ENCODE data around the gene UCP2.
A peak's percentile ranks its signal among the peaks of the same experiment; 100 is the strongest.

The UCP2 gene

GRCh38 chr11:73982595-73982989 is at the start of gene UCP2:
Gene UCP2, minus strand, starts transcription at chr11:73982843. Its CDS starts 4,465 bp downstream, at chr11:73978378.
- DNase-seq, result peak; percentile 85

GRCh38 chr11:74030723-74031676 is 48.4 kb upstream of the UCP2 start:
- DNase-seq, result no peak

- no peak for DNase-seq
These were observed 43.0 kb upstream of the UCP2 start for GRCh38 chr11:74025467-74026166.

- no peak for DNase-seq
These were observed 41.8 kb upstream of the UCP2 start for GRCh38 chr11:74024261-74025029.

- DNase-seq, result no peak
These were observed 40.6 kb upstream of the UCP2 start for GRCh38 chr11:74023276-74023675.

- DNase-seq, result no peak
These were observed 39.9 kb upstream of the UCP2 start for GRCh38 chr11:74022546-74022945.

- DNase-seq, result no peak
These were observed 39.4 kb upstream of the UCP2 start for GRCh38 chr11:74021998-74022397.

- no peak for DNase-seq
These were observed 37.9 kb upstream of the UCP2 start for GRCh38 chr11:74020539-74020938.

GRCh38 chr11:74019860-74020259 is 37.2 kb upstream of the UCP2 start:
- DNase-seq, result peak; percentile 52

- no peak for DNase-seq
These were observed 36.6 kb upstream of the UCP2 start for GRCh38 chr11:74019104-74019738.

- DNase-seq, result no peak
These were observed 35.8 kb upstream of the UCP2 start for GRCh38 chr11:74018331-74019005.

GRCh38 chr11:74017631-74018030 is 35.0 kb upstream of the UCP2 start:
- DNase-seq, result no peak

GRCh38 chr11:74015919-74016684 is 33.5 kb upstream of the UCP2 start:
- no peak for DNase-seq

GRCh38 chr11:74014880-74015279 is 32.2 kb upstream of the UCP2 start:
- no peak for DNase-seq

GRCh38 chr11:74013141-74013540 is 30.5 kb upstream of the UCP2 start:
- DNase-seq, result no peak

- DNase-seq, result no peak
These were observed 29.6 kb upstream of the UCP2 start for GRCh38 chr11:74012074-74012809.

GRCh38 chr11:74011360-74012073 is 28.9 kb upstream of the UCP2 start:
- peak; percentile 47 for DNase-seq

GRCh38 chr11:74010306-74011300 is 28.0 kb upstream of the UCP2 start:
- DNase-seq, result no peak
